ENCODE data around the gene XYLT1.

- TF ChIP-seq CTCF (IDR thresholded peaks at IDR 0.05), result peak in 2 of 4 donors; percentile 19 to 31
- TF ChIP-seq POLR2A (IDR thresholded peaks at IDR 0.05), result no peak
These were observed 233.3 kb downstream of the XYLT1 start for GRCh38 chr16:17237350-17237944.
